Embryonic facial prominence (tissue), 1 donor: Measurements from ENCODE around the gene ARHGEF3.

Experiments used
- DNase-seq: peaks from one replicate; pipeline ENCODE4 v3.0.0-alpha.2; 2016; ENCODE audit errors: extremely low spot score

Gene ARHGEF3

DNA sequence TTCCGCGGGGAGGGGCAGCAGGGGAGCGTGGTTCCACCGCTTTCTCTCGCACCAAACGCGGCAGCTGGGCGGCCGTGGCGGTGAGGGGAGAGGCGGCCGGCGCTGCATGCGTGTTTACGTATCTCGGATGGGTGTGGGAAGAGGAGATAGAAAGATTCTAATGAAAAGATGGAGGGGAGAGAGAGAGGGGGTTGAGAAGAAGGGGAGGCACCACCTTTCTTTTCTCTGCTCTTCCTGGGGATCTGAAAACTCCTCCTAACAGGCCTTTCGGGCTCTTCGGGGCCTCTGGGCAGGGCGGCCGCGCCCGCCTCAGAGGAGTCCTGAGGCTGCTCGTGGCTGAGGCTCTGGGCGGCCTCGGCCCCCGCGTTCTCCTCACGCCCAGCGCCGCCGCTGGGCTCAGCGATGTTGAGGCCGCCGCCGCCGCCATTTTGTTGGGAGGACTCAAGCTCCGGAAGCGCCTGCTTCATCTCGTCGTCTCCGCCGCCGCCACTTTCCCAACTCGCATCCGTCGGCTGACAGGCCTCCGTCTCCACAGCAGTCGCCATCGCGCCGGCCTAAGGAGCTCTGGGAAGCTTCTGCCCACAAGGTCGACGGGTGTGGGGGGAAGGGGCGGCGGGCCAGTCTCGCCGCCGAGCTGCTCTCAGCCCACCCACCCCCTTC, 119.2 kb downstream of the ARHGEF3 start:
- DNase-seq: peak; percentile 55

DNA sequence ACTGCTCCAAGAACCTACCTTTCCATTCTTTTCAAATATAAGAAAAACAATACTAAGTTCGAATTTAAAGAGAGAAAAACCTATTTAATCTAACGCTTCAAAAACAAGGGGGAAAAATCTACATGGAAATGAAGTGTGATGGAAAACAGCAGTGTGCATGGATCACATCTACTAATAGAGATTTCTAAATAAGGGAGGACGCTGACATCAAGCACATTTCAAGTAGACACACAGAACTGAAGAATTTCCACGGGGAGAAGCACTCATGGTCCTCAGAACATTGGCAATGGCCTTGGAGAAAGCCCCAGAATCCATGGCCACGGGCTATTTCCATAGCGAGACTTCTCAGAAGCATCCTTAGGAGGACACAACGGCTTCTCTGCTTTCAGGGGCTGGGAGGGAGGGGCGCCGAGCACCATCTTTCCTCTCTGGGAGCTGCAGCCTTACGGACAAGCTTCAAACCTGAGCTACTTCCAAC, 119.7 kb downstream of the ARHGEF3 start:
- no peak for DNase-seq

DNA sequence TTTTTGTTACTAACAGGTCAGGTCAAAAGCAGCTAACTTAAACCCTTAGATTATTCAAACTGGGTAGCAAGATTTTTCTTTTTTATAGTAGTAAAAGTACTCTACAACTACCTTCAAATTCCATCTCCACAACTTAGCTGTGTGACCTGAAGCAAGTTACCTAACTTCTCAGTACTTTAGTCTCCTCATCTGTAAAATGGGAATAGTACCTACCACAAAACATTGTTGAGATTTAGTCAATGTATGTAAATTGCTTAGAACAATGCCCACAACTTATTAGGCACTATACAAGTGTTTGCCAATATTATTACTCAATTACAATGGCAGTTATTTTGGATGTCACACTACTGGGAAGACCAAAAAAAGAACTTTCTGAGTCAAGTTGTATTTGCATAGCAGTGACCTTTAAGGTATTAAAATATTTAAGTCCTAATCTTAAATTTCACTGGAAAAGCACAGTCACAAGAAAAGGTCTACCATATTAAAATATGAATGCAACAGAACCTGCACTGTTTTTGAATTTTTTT, 121.6 kb downstream of the ARHGEF3 start:
- no peak for DNase-seq
